ENCODE data around the gene A2M. TPM values are rescaled to one million over a fixed set of nuclear protein-coding genes. Genes with fewer than 3 reads are reported as not detected.

A2M gene
- total and polyA plus RNA-seq, 2 of the 13 experiments (the other 11 are each of a cell fraction or from before 2014, with no cell fraction given), result 2,807 to 6,551 TPM

- intact Hi-C loops (cut with micrococcal nuclease; ENCODE audit: unreplicated experiment), result no loop called here
- BruUV-seq (replicated peaks), result no TSS peak
- Histone ChIP-seq H3K36me3 (replicated peaks in 1 of 2; ENCODE audit: control insufficient read depth in 1 of 2, insufficient read depth in 2 of 2, low read length in 2 of 2) (peaks cover 30 to 88% of the 10 kb centered on the region in 2 experiments), H3K4me1 (ENCODE audit: insufficient read depth, low read length) (peaks cover 34% of the 10 kb centered on the region), H3K4me2 (ENCODE audit: low read depth, low read length) (no peak overlapping the region), H3K9ac (ENCODE audit: insufficient read depth, low read depth, low read length) (no peak overlapping the region), H2AFZ (ENCODE audit: low read length) (no peak overlapping the region), H3K4me3 (replicated peaks in 1 of 3; ENCODE audit: insufficient read depth in 1 of 3, low read depth in 2 of 3, low read length in 3 of 3) (no peak overlapping the region), H3K9me3 (ENCODE audit: low read length) (no peaks in the 10 kb centered on the region), H3K27ac (ENCODE audit: extremely low read length, insufficient read depth, low read length) (peak overlapping the region; percentile 21), H3K27me3 (ENCODE audit: control insufficient read depth in 1 of 2, insufficient read depth in 2 of 2, low read length in 2 of 2) (no peaks in the 10 kb centered on the region), H4K20me1 (ENCODE audit: insufficient read depth, low read length) (peaks cover 24% of the 10 kb centered on the region), H3K79me2 (ENCODE audit: insufficient read depth, low read length) (no peaks in the 10 kb centered on the region)
- 95% methylated on average over 1 of the region's 1 CpG for WGBS (ENCODE audit: low lambda C conversion rate)
- FAIRE-seq (no peak), ATAC-seq (no peak), DNase-seq (ENCODE audit: low spot score) (no peak)
- in situ Hi-C loops (cut with HindIII; ENCODE audit: extremely low pct_ligation_motif_present, low pct_unique_long_range_greater_than_20kb), result no loop called here
- CTCF ChIA-PET (ENCODE audit: low intra/inter-chr PET ratio, low total read pairs), result no interaction called here
- no peak for TF ChIP-seq MAZ (IDR thresholded peaks at IDR 0.05; ENCODE audit: borderline replicate concordance, low read depth, low read length)
- TF ChIP-seq MAZ (CRISPR knock-in tag; IDR thresholded peaks at IDR 0.05; ENCODE audit: low read depth), result no peak
- peak; percentile 37; the same call in 1 of the 2 replicates for TF ChIP-seq CEBPG (CRISPR knock-in tag; IDR thresholded peaks at IDR 0.05)
- TF ChIP-seq CEBPB (IDR thresholded peaks at IDR 0.05; ENCODE audit: borderline replicate concordance, low read depth, low read length), result peak; percentile 85; the same call in 1 of the 2 replicates
- TF ChIP-seq SOX13 (IDR thresholded peaks at IDR 0.05), result no peak
- TF ChIP-seq SOX13 (CRISPR knock-in tag; conservative IDR thresholded peaks at IDR 0.05 in 1 of 2, IDR thresholded peaks at IDR 0.05 in 1 of 2), result peak in 1 of 2 experiments; percentile 45; a peak in 1 of 4 replicates
- peak; percentile 48; the same call in 1 of the 2 replicates for TF ChIP-seq PPARG (CRISPR knock-in tag; conservative IDR thresholded peaks at IDR 0.05)
- no peak for TF ChIP-seq ZNF773 (CRISPR knock-in tag; IDR thresholded peaks at IDR 0.05; ENCODE audit: borderline replicate concordance)
- POLR2A ChIA-PET, result interaction anchor here (1.3 kb wide), 1 partner anchor 10 kb away, joined by 3 read pairs; no protein-coding TSS in a partner anchor
Observed at GRCh38 chr12:9071969-9072368, 43.8 kb downstream of the A2M start.

DNA sequence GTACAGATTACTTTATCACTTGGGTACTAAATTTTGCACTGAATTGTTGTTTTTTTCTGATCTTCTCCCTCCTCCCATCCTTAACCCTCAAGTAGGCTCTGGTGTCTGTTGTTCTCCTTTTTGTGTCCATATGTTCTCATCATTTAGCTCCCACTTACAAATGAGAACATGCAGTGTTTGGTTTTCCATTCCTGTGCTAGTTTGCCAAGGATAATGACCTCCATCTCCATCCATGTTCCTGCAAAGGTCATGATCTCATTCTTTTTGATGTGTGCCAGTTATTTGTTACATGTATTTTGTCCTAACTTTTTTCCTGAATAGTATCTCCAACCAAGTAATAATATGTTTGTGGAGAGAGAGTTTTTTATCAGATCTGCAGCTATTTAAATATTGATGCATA, 44.2 kb downstream of the A2M start:
- CTCF ChIA-PET (ENCODE audit: low intra/inter-chr PET ratio, low total read pairs), result no interaction called here
- H3K27ac ChIP-seq (ENCODE audit: extremely low read length, insufficient read depth, low read length), result no peak overlapping the region
- H3K27me3 ChIP-seq (ENCODE audit: control insufficient read depth in 1 of 2, insufficient read depth in 2 of 2, low read length in 2 of 2), result no peaks in the 10 kb centered on the region
- peaks cover 27 to 84% of the 10 kb centered on the region in 2 experiments for H3K36me3 ChIP-seq (replicated peaks in 1 of 2; ENCODE audit: control insufficient read depth in 1 of 2, insufficient read depth in 2 of 2, low read length in 2 of 2)
- in situ Hi-C loops (cut with HindIII; ENCODE audit: extremely low pct_ligation_motif_present, low pct_unique_long_range_greater_than_20kb), result no loop called here
- H3K4me1 ChIP-seq (ENCODE audit: insufficient read depth, low read length), result peaks cover 39% of the 10 kb centered on the region
- no peak overlapping the region for H2AFZ ChIP-seq (ENCODE audit: low read length)
- H4K20me1 ChIP-seq (ENCODE audit: insufficient read depth, low read length), result peaks cover 24% of the 10 kb centered on the region
- POLR2A ChIA-PET, result no interaction called here
- TF ChIP-seq RBFOX2 (IDR thresholded peaks at IDR 0.05; ENCODE audit: low read depth, low read length), result 0 out of 2 replicates have a peak, but pooled peaks have one; percentile 1
- peak; percentile 88 for TF ChIP-seq RBM22 (optimal IDR thresholded peaks at IDR 0.05; ENCODE audit: low read length)
- no peak for TF ChIP-seq EHMT2 (IDR thresholded peaks at IDR 0.05; ENCODE audit: borderline replicate concordance, low read depth, low read length)
- no peak for TF ChIP-seq TCF12 (IDR thresholded peaks at IDR 0.05)
- no peak for TF ChIP-seq TCF12 (CRISPR knock-in tag; IDR thresholded peaks at IDR 0.05)
- TF ChIP-seq PAF1 (CRISPR knock-in tag; IDR thresholded peaks at IDR 0.05), result peak; percentile 66
- TF ChIP-seq HBP1 (CRISPR knock-in tag; IDR thresholded peaks at IDR 0.05; ENCODE audit: low read depth), result no peak
- TF ChIP-seq YEATS2 (CRISPR knock-in tag; IDR thresholded peaks at IDR 0.05; ENCODE audit: borderline replicate concordance), result no peak
- ATAC-seq (no peak), DNase-seq (ENCODE audit: low spot score) (no peak), FAIRE-seq (no peak)
- H3K79me2 ChIP-seq (ENCODE audit: insufficient read depth, low read length), result no peaks in the 10 kb centered on the region
- BruUV-seq (replicated peaks), result no TSS peak
- no peak overlapping the region for H3K9ac ChIP-seq (ENCODE audit: insufficient read depth, low read depth, low read length)
- no peak overlapping the region for H3K4me3 ChIP-seq (replicated peaks in 1 of 3; ENCODE audit: insufficient read depth in 1 of 3, low read depth in 2 of 3, low read length in 3 of 3)
- H3K4me2 ChIP-seq (ENCODE audit: low read depth, low read length), result no peak overlapping the region
- no peaks in the 10 kb centered on the region for H3K9me3 ChIP-seq (ENCODE audit: low read length)
- intact Hi-C loops (cut with micrococcal nuclease; ENCODE audit: unreplicated experiment), result no loop called here

Measured in HepG2 (cell line).